Measurements from ENCODE around the gene LEPROT.

Gene LEPROT

DNA sequence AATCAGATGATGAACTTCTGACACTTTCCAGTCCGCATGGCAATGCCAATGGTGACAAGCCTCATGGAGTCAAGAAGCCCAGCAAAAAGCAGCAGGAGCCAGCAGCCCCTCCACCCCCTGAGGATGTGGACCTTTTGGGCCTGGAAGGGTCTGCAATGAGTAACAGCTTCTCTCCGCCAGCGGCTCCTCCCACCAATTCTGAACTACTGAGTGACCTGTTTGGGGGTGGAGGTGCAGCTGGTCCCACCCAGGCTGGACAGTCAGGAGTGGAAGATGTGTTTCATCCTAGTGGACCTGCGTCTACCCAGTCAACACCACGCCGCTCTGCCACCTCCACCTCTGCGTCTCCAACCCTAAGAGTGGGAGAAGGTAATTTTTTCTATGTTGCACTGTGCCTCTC is 28.0 kb upstream of the LEPROT start:
- Histone ChIP-seq H3K4me3 (ENCODE audit: insufficient read depth, low read depth, low read length, poor library complexity, severe bottlenecking) (no peak overlapping the region), H3K27ac (ENCODE audit: insufficient read depth, low read length, poor library complexity, severe bottlenecking) (no peak overlapping the region), H3K4me1 (ENCODE audit: control insufficient read depth, insufficient read depth, low read length, poor library complexity, severe bottlenecking) (no peaks in the 10 kb centered on the region), H3K36me3 (ENCODE audit: control insufficient read depth, insufficient read depth, low read length) (no peaks in the 10 kb centered on the region), H3K9me3 (ENCODE audit: control insufficient read depth, low read length) (no peaks in the 10 kb centered on the region), H3K27me3 (replicated peaks; ENCODE audit: control insufficient read depth, insufficient read depth, low read length, poor library complexity, severe bottlenecking) (no peaks in the 10 kb centered on the region)
- no peak for DNase-seq

- H3K9me3 ChIP-seq (ENCODE audit: control insufficient read depth, low read length): no peaks in the 10 kb centered on the region
- no peaks in the 10 kb centered on the region for H3K4me1 ChIP-seq (ENCODE audit: control insufficient read depth, insufficient read depth, low read length, poor library complexity, severe bottlenecking)
- no peaks in the 10 kb centered on the region for H3K27me3 ChIP-seq (replicated peaks; ENCODE audit: control insufficient read depth, insufficient read depth, low read length, poor library complexity, severe bottlenecking)
- no peak for DNase-seq
- H3K4me3 ChIP-seq (ENCODE audit: insufficient read depth, low read depth, low read length, poor library complexity, severe bottlenecking): no peak overlapping the region
- H3K36me3 ChIP-seq (ENCODE audit: control insufficient read depth, insufficient read depth, low read length): no peaks in the 10 kb centered on the region
- no peak overlapping the region for H3K27ac ChIP-seq (ENCODE audit: insufficient read depth, low read length, poor library complexity, severe bottlenecking)
These were observed 27.1 kb upstream of the LEPROT start for GRCh38 chr1:65393347-65393746.

DNA sequence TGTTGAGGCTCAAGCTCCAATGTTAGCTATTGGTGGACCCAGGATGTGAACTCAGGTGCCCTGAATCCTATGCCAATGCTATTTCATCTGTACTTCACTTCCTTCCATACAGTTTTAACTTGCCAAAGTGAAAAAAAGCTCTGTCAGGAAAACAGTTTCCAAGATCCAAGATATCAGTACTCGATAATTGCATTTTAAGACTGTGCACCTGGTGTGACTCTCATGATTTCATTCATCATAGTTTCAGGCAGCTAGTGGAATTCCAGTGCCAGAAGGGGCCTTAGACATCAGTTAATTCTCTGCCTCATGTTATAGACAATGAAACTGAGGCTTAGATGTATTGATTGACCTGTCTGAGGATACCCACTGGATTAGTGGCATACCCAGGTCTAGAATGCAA is 26.5 kb upstream of the LEPROT start:
- H3K27ac ChIP-seq (ENCODE audit: insufficient read depth, low read length, poor library complexity, severe bottlenecking): no peak overlapping the region
- H3K36me3 ChIP-seq (ENCODE audit: control insufficient read depth, insufficient read depth, low read length): no peaks in the 10 kb centered on the region
- no peaks in the 10 kb centered on the region for H3K27me3 ChIP-seq (replicated peaks; ENCODE audit: control insufficient read depth, insufficient read depth, low read length, poor library complexity, severe bottlenecking)
- no peaks in the 10 kb centered on the region for H3K4me1 ChIP-seq (ENCODE audit: control insufficient read depth, insufficient read depth, low read length, poor library complexity, severe bottlenecking)
- no peak for DNase-seq
- no peak overlapping the region for H3K4me3 ChIP-seq (ENCODE audit: insufficient read depth, low read depth, low read length, poor library complexity, severe bottlenecking)
- no peaks in the 10 kb centered on the region for H3K9me3 ChIP-seq (ENCODE audit: control insufficient read depth, low read length)

- Histone ChIP-seq H3K4me1 (ENCODE audit: control insufficient read depth, insufficient read depth, low read length, poor library complexity, severe bottlenecking) (no peaks in the 10 kb centered on the region), H3K27ac (ENCODE audit: insufficient read depth, low read length, poor library complexity, severe bottlenecking) (no peak overlapping the region), H3K9me3 (ENCODE audit: control insufficient read depth, low read length) (no peaks in the 10 kb centered on the region), H3K36me3 (ENCODE audit: control insufficient read depth, insufficient read depth, low read length) (no peaks in the 10 kb centered on the region), H3K27me3 (replicated peaks; ENCODE audit: control insufficient read depth, insufficient read depth, low read length, poor library complexity, severe bottlenecking) (no peaks in the 10 kb centered on the region), H3K4me3 (ENCODE audit: insufficient read depth, low read depth, low read length, poor library complexity, severe bottlenecking) (no peak overlapping the region)
- no peak for DNase-seq
These were observed 24.4 kb upstream of the LEPROT start for GRCh38 chr1:65395887-65396612.

GRCh38 chr1:65398083-65398482 is 22.4 kb upstream of the LEPROT start:
- Histone ChIP-seq H3K27me3 (replicated peaks; ENCODE audit: control insufficient read depth, insufficient read depth, low read length, poor library complexity, severe bottlenecking) (no peaks in the 10 kb centered on the region), H3K9me3 (ENCODE audit: control insufficient read depth, low read length) (no peaks in the 10 kb centered on the region), H3K27ac (ENCODE audit: insufficient read depth, low read length, poor library complexity, severe bottlenecking) (no peak overlapping the region), H3K4me1 (ENCODE audit: control insufficient read depth, insufficient read depth, low read length, poor library complexity, severe bottlenecking) (no peaks in the 10 kb centered on the region), H3K36me3 (ENCODE audit: control insufficient read depth, insufficient read depth, low read length) (no peaks in the 10 kb centered on the region), H3K4me3 (ENCODE audit: insufficient read depth, low read depth, low read length, poor library complexity, severe bottlenecking) (no peak overlapping the region)
- no peak for DNase-seq

GRCh38 chr1:65399003-65399402 is 21.5 kb upstream of the LEPROT start:
- H3K4me1 ChIP-seq (ENCODE audit: control insufficient read depth, insufficient read depth, low read length, poor library complexity, severe bottlenecking): no peaks in the 10 kb centered on the region
- H3K27ac ChIP-seq (ENCODE audit: insufficient read depth, low read length, poor library complexity, severe bottlenecking): no peak overlapping the region
- no peak for DNase-seq
- no peaks in the 10 kb centered on the region for H3K27me3 ChIP-seq (replicated peaks; ENCODE audit: control insufficient read depth, insufficient read depth, low read length, poor library complexity, severe bottlenecking)
- no peaks in the 10 kb centered on the region for H3K9me3 ChIP-seq (ENCODE audit: control insufficient read depth, low read length)
- no peak overlapping the region for H3K4me3 ChIP-seq (ENCODE audit: insufficient read depth, low read depth, low read length, poor library complexity, severe bottlenecking)
- H3K36me3 ChIP-seq (ENCODE audit: control insufficient read depth, insufficient read depth, low read length): no peaks in the 10 kb centered on the region

- Histone ChIP-seq H3K27ac (ENCODE audit: insufficient read depth, low read length, poor library complexity, severe bottlenecking) (no peak overlapping the region), H3K4me1 (ENCODE audit: control insufficient read depth, insufficient read depth, low read length, poor library complexity, severe bottlenecking) (no peaks in the 10 kb centered on the region), H3K9me3 (ENCODE audit: control insufficient read depth, low read length) (no peaks in the 10 kb centered on the region), H3K4me3 (ENCODE audit: insufficient read depth, low read depth, low read length, poor library complexity, severe bottlenecking) (no peak overlapping the region), H3K36me3 (ENCODE audit: control insufficient read depth, insufficient read depth, low read length) (no peaks in the 10 kb centered on the region), H3K27me3 (replicated peaks; ENCODE audit: control insufficient read depth, insufficient read depth, low read length, poor library complexity, severe bottlenecking) (no peaks in the 10 kb centered on the region)
- DNase-seq: no peak
These were observed 18.9 kb upstream of the LEPROT start for GRCh38 chr1:65401612-65402011.

DNA sequence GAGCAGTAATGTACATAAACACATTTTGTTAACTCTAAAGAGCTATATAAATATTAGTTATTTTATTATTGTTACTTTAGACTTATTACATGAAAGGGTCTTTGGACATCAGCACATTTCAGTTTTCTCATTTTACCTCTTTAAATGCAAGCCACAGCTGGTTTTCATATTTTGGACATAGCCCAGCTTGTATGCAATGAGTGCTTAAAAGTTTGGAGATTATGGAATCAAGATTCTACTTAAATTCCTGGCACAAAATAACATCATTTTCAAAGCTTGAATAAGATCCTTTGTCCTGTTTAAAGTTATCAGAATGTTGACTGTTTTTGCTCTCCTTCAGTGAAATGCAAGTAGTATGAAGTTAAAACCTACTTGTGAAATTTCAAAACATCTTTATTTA is 15.5 kb upstream of the LEPROT start:
- no peak overlapping the region for H3K4me3 ChIP-seq (ENCODE audit: insufficient read depth, low read depth, low read length, poor library complexity, severe bottlenecking)
- no peak for DNase-seq
- no peak overlapping the region for H3K27ac ChIP-seq (ENCODE audit: insufficient read depth, low read length, poor library complexity, severe bottlenecking)
- no peaks in the 10 kb centered on the region for H3K36me3 ChIP-seq (ENCODE audit: control insufficient read depth, insufficient read depth, low read length)
- no peaks in the 10 kb centered on the region for H3K27me3 ChIP-seq (replicated peaks; ENCODE audit: control insufficient read depth, insufficient read depth, low read length, poor library complexity, severe bottlenecking)
- no peaks in the 10 kb centered on the region for H3K4me1 ChIP-seq (ENCODE audit: control insufficient read depth, insufficient read depth, low read length, poor library complexity, severe bottlenecking)
- no peaks in the 10 kb centered on the region for H3K9me3 ChIP-seq (ENCODE audit: control insufficient read depth, low read length)

- no peaks in the 10 kb centered on the region for H3K36me3 ChIP-seq (ENCODE audit: control insufficient read depth, insufficient read depth, low read length)
- no peaks in the 10 kb centered on the region for H3K27me3 ChIP-seq (replicated peaks; ENCODE audit: control insufficient read depth, insufficient read depth, low read length, poor library complexity, severe bottlenecking)
- no peak overlapping the region for H3K27ac ChIP-seq (ENCODE audit: insufficient read depth, low read length, poor library complexity, severe bottlenecking)
- no peaks in the 10 kb centered on the region for H3K9me3 ChIP-seq (ENCODE audit: control insufficient read depth, low read length)
- DNase-seq: no peak
- no peaks in the 10 kb centered on the region for H3K4me1 ChIP-seq (ENCODE audit: control insufficient read depth, insufficient read depth, low read length, poor library complexity, severe bottlenecking)
- no peak overlapping the region for H3K4me3 ChIP-seq (ENCODE audit: insufficient read depth, low read depth, low read length, poor library complexity, severe bottlenecking)
These were observed 12.6 kb upstream of the LEPROT start for GRCh38 chr1:65407877-65408276.

DNA sequence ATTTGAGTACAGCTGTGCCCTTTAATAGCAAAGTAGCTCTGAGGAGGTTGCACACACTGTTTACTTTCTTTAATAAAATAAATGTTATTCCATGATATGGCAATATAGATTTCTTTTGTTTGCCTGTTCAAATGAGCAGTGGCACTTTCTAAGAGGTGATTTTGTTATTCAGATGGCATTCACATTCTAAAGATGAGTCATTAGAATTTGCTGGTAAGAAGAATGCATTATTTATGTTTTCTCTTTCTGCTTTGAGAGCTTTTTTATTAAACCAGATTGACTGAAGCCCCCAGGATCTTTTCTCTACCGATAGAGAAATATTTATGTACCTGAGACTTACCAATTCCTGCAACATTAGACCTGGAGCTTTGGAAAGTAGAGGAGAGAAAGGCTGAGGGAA is 11.2 kb upstream of the LEPROT start:
- no peaks in the 10 kb centered on the region for H3K36me3 ChIP-seq (ENCODE audit: control insufficient read depth, insufficient read depth, low read length)
- H3K27me3 ChIP-seq (replicated peaks; ENCODE audit: control insufficient read depth, insufficient read depth, low read length, poor library complexity, severe bottlenecking): no peaks in the 10 kb centered on the region
- H3K4me3 ChIP-seq (ENCODE audit: insufficient read depth, low read depth, low read length, poor library complexity, severe bottlenecking): no peak overlapping the region
- H3K27ac ChIP-seq (ENCODE audit: insufficient read depth, low read length, poor library complexity, severe bottlenecking): no peak overlapping the region
- DNase-seq: no peak
- no peaks in the 10 kb centered on the region for H3K4me1 ChIP-seq (ENCODE audit: control insufficient read depth, insufficient read depth, low read length, poor library complexity, severe bottlenecking)
- no peaks in the 10 kb centered on the region for H3K9me3 ChIP-seq (ENCODE audit: control insufficient read depth, low read length)
